ENCODE measurements around the gene SSNA1.

Gene SSNA1

GRCh38 chr9:137193771-137194170 lies 5.3 kb downstream of the SSNA1 start:
- no peaks in the 10 kb centered on the region for H3K27me3 ChIP-seq (ENCODE audit: control insufficient read depth in 3 of 3, insufficient read depth in 3 of 3, low read depth in 1 of 3, low read length in 3 of 3)
- H2BK120ac ChIP-seq (ENCODE audit: low read depth, low read length): no peak overlapping the region
- H3K23ac ChIP-seq (ENCODE audit: low read depth, low read length, poor library complexity): no peak overlapping the region
- no peak overlapping the region for H3K4me2 ChIP-seq (ENCODE audit: insufficient read depth, low read length, poor library complexity, severe bottlenecking)
- H3K27ac ChIP-seq (replicated peaks; ENCODE audit: low read length): no peak overlapping the region
- H2BK12ac ChIP-seq (ENCODE audit: low read length): no peak overlapping the region
- peaks cover 32% of the 10 kb centered on the region for H3K79me1 ChIP-seq (ENCODE audit: low read depth, low read length)
- H2BK15ac ChIP-seq (ENCODE audit: low read length): no peak overlapping the region
- no peak overlapping the region for H3K4me3 ChIP-seq (ENCODE audit: low read length in 2 of 2)
- H3K9me3 ChIP-seq (replicated peaks in 1 of 2; ENCODE audit: control insufficient read depth in 2 of 2, insufficient read depth in 1 of 2, low read depth in 1 of 2, low read length in 2 of 2): peaks cover 0 to 1% of the 10 kb centered on the region in 2 donors
- no peak overlapping the region for H3K18ac ChIP-seq (ENCODE audit: low read length)
- peaks cover 16 to 21% of the 10 kb centered on the region in 2 donors for H3K4me1 ChIP-seq (ENCODE audit: control insufficient read depth in 2 of 2, insufficient read depth in 1 of 2, low read depth in 1 of 2, low read length in 2 of 2)
- peaks cover 7 to 28% of the 10 kb centered on the region in 2 donors for H3K36me3 ChIP-seq (replicated peaks in 1 of 2; ENCODE audit: control insufficient read depth in 2 of 2, insufficient read depth in 2 of 2, low read length in 2 of 2)
- H4K91ac ChIP-seq (ENCODE audit: low read depth, low read length, poor library complexity): no peak overlapping the region
- no CpG with 5 or more reads among the region's 14 CpGs for WGBS, 2 donors (ENCODE audit: extremely low coverage in 2 of 2, insufficient read length in 2 of 2, insufficient replicate concordance in 1 of 2)
- H3K9ac ChIP-seq (ENCODE audit: low read depth, low read length, poor library complexity): peak overlapping the region; percentile 81
- no peak overlapping the region for H3K14ac ChIP-seq (ENCODE audit: low read length)
- H2AK5ac ChIP-seq (ENCODE audit: low read depth, low read length): peak overlapping the region; percentile 68
- no peak for DNase-seq (ENCODE audit: low spot score)
- peak overlapping the region; percentile 96 for H4K8ac ChIP-seq (ENCODE audit: low read depth, low read length)
- no peak overlapping the region for H3K4ac ChIP-seq (ENCODE audit: low read length)
- H2BK5ac ChIP-seq (ENCODE audit: low read length): peak overlapping the region; percentile 39
- no peak overlapping the region for H2AFZ ChIP-seq (ENCODE audit: low read length)

GRCh38 chr9:137194388-137194787 lies 5.9 kb downstream of the SSNA1 start:
- H4K91ac ChIP-seq (ENCODE audit: low read depth, low read length, poor library complexity): no peak overlapping the region
- no peak overlapping the region for H2AFZ ChIP-seq (ENCODE audit: low read length)
- H2BK120ac ChIP-seq (ENCODE audit: low read depth, low read length): peak overlapping the region; percentile 87
- H2BK15ac ChIP-seq (ENCODE audit: low read length): no peak overlapping the region
- H3K14ac ChIP-seq (ENCODE audit: low read length): peak overlapping the region; percentile 8
- H3K23ac ChIP-seq (ENCODE audit: low read depth, low read length, poor library complexity): peak overlapping the region; percentile 43
- H3K27ac ChIP-seq (replicated peaks; ENCODE audit: low read length): no peak overlapping the region
- H3K27me3 ChIP-seq (ENCODE audit: control insufficient read depth in 3 of 3, insufficient read depth in 3 of 3, low read depth in 1 of 3, low read length in 3 of 3): no peaks in the 10 kb centered on the region
- no peak overlapping the region for H3K4ac ChIP-seq (ENCODE audit: low read length)
- DNase-seq (ENCODE audit: low spot score): no peak
- no peak overlapping the region for H3K4me2 ChIP-seq (ENCODE audit: insufficient read depth, low read length, poor library complexity, severe bottlenecking)
- H3K36me3 ChIP-seq (replicated peaks in 1 of 2; ENCODE audit: control insufficient read depth in 2 of 2, insufficient read depth in 2 of 2, low read length in 2 of 2): peaks cover 7 to 28% of the 10 kb centered on the region in 2 donors
- no peak overlapping the region for H3K18ac ChIP-seq (ENCODE audit: low read length)
- no peak overlapping the region for H3K4me3 ChIP-seq (ENCODE audit: low read length in 2 of 2)
- no CpG with 5 or more reads among the region's 16 CpGs for WGBS, 2 donors (ENCODE audit: extremely low coverage in 2 of 2, insufficient read length in 2 of 2, insufficient replicate concordance in 1 of 2)
- H2AK5ac ChIP-seq (ENCODE audit: low read depth, low read length): peak overlapping the region; percentile 26
- H3K9me3 ChIP-seq (replicated peaks in 1 of 2; ENCODE audit: control insufficient read depth in 2 of 2, insufficient read depth in 1 of 2, low read depth in 1 of 2, low read length in 2 of 2): peaks cover 0 to 1% of the 10 kb centered on the region in 2 donors
- H3K9ac ChIP-seq (ENCODE audit: low read depth, low read length, poor library complexity): peak overlapping the region; percentile 44
- H3K79me1 ChIP-seq (ENCODE audit: low read depth, low read length): peaks cover 31% of the 10 kb centered on the region
- peaks cover 14 to 23% of the 10 kb centered on the region in 2 donors for H3K4me1 ChIP-seq (ENCODE audit: control insufficient read depth in 2 of 2, insufficient read depth in 1 of 2, low read depth in 1 of 2, low read length in 2 of 2)
- H4K8ac ChIP-seq (ENCODE audit: low read depth, low read length): no peak overlapping the region
- H2BK5ac ChIP-seq (ENCODE audit: low read length): peak overlapping the region; percentile 39
- H2BK12ac ChIP-seq (ENCODE audit: low read length): no peak overlapping the region

DNA sequence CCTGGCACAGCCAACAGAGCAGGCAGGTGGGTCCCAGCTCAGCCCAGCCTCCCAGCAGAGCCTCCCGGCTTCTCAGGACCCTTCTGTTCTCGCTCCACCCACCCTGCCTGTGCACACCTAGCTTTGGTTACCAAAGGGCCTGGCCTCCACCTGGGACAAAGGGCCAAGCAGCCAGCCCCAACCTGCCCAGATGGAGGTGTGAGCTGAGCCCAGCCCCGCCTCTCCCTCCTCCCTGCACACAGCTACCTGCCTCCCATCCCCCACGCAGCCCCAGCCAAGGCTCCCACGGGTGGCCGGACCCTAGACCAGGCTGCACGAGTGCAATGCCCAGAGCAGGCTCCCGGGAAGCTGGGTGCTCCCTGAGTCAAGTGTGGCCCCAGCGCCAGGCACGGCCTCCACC lies 6.4 kb downstream of the SSNA1 start:
- H3K23ac ChIP-seq (ENCODE audit: low read depth, low read length, poor library complexity): peak overlapping the region; percentile 65
- no peak overlapping the region for H3K4ac ChIP-seq (ENCODE audit: low read length)
- H3K18ac ChIP-seq (ENCODE audit: low read length): no peak overlapping the region
- no peak overlapping the region for H2AFZ ChIP-seq (ENCODE audit: low read length)
- H3K14ac ChIP-seq (ENCODE audit: low read length): no peak overlapping the region
- H3K36me3 ChIP-seq (replicated peaks in 1 of 2; ENCODE audit: control insufficient read depth in 2 of 2, insufficient read depth in 2 of 2, low read length in 2 of 2): peaks cover 7 to 25% of the 10 kb centered on the region in 2 donors
- no CpG with 5 or more reads among the region's 10 CpGs for WGBS, 2 donors (ENCODE audit: extremely low coverage in 2 of 2, insufficient read length in 2 of 2, insufficient replicate concordance in 1 of 2)
- H2BK120ac ChIP-seq (ENCODE audit: low read depth, low read length): peak overlapping the region; percentile 87
- peaks cover 0 to 1% of the 10 kb centered on the region in 2 donors for H3K9me3 ChIP-seq (replicated peaks in 1 of 2; ENCODE audit: control insufficient read depth in 2 of 2, insufficient read depth in 1 of 2, low read depth in 1 of 2, low read length in 2 of 2)
- no peak overlapping the region for H4K8ac ChIP-seq (ENCODE audit: low read depth, low read length)
- peaks cover 15 to 21% of the 10 kb centered on the region in 2 donors for H3K4me1 ChIP-seq (ENCODE audit: control insufficient read depth in 2 of 2, insufficient read depth in 1 of 2, low read depth in 1 of 2, low read length in 2 of 2)
- H3K9ac ChIP-seq (ENCODE audit: low read depth, low read length, poor library complexity): peak overlapping the region; percentile 44
- no peak overlapping the region for H3K4me2 ChIP-seq (ENCODE audit: insufficient read depth, low read length, poor library complexity, severe bottlenecking)
- peaks cover 31% of the 10 kb centered on the region for H3K79me1 ChIP-seq (ENCODE audit: low read depth, low read length)
- peak overlapping the region; percentile 21 for H2AK5ac ChIP-seq (ENCODE audit: low read depth, low read length)
- no peak overlapping the region for H2BK5ac ChIP-seq (ENCODE audit: low read length)
- H3K4me3 ChIP-seq (ENCODE audit: low read length in 2 of 2): no peak overlapping the region
- no peak overlapping the region for H4K91ac ChIP-seq (ENCODE audit: low read depth, low read length, poor library complexity)
- H2BK15ac ChIP-seq (ENCODE audit: low read length): no peak overlapping the region
- H3K27me3 ChIP-seq (ENCODE audit: control insufficient read depth in 3 of 3, insufficient read depth in 3 of 3, low read depth in 1 of 3, low read length in 3 of 3): no peaks in the 10 kb centered on the region
- no peak overlapping the region for H2BK12ac ChIP-seq (ENCODE audit: low read length)
- H3K27ac ChIP-seq (replicated peaks; ENCODE audit: low read length): no peak overlapping the region
- no peak for DNase-seq (ENCODE audit: low spot score)

DNA sequence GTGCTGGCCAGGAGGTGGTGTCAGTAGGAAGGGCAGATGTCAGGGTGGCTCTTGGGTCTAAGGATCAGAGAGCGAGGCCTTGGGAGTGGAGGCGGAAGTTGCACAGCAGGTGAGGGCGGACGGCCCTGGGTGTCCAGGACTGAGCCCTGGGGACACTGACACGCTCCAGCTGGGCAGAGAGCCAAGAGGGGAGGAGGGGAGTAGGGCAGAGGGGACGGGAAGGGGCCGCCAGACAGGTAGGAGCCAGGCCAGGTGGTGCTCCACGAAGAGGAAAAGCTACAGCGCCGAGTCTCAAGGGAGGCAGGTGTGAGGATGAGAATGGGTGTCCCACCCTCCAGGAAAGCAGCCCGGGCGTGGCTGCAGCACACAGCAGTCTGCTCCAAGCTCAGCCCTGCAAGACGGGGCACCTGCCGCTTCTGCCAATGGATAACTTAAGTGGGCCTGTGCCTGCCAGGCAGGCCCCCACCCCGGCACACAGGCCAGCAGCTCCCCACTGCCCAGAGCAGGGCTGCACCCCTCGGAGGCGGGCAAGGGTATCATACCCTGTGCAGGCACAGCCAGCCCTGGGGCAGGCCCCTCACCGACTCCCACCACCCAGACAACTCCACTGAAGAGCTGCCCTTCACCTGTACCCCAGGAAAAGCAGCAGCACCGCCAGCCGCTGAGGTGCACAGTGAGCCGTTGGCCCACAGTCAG lies 7.2 kb downstream of the SSNA1 start:
- H3K9me3 ChIP-seq (replicated peaks in 1 of 2; ENCODE audit: control insufficient read depth in 2 of 2, insufficient read depth in 1 of 2, low read depth in 1 of 2, low read length in 2 of 2): peaks cover 0 to 1% of the 10 kb centered on the region in 2 donors
- peaks cover 31% of the 10 kb centered on the region for H3K79me1 ChIP-seq (ENCODE audit: low read depth, low read length)
- no peak overlapping the region for H2AFZ ChIP-seq (ENCODE audit: low read length)
- H3K4ac ChIP-seq (ENCODE audit: low read length): no peak overlapping the region
- DNase-seq (ENCODE audit: low spot score): no peak
- no peak overlapping the region for H3K4me3 ChIP-seq (ENCODE audit: low read length in 2 of 2)
- H2BK5ac ChIP-seq (ENCODE audit: low read length): peak overlapping the region; percentile 48
- H2BK120ac ChIP-seq (ENCODE audit: low read depth, low read length): no peak overlapping the region
- no peak overlapping the region for H3K18ac ChIP-seq (ENCODE audit: low read length)
- WGBS, 2 donors (ENCODE audit: extremely low coverage in 2 of 2, insufficient read length in 2 of 2, insufficient replicate concordance in 1 of 2): no CpG with 5 or more reads among the region's 21 CpGs
- no peak overlapping the region for H4K91ac ChIP-seq (ENCODE audit: low read depth, low read length, poor library complexity)
- peaks cover 2 to 18% of the 10 kb centered on the region in 2 donors for H3K36me3 ChIP-seq (replicated peaks in 1 of 2; ENCODE audit: control insufficient read depth in 2 of 2, insufficient read depth in 2 of 2, low read length in 2 of 2)
- no peaks in the 10 kb centered on the region for H3K27me3 ChIP-seq (ENCODE audit: control insufficient read depth in 3 of 3, insufficient read depth in 3 of 3, low read depth in 1 of 3, low read length in 3 of 3)
- no peak overlapping the region for H3K27ac ChIP-seq (replicated peaks; ENCODE audit: low read length)
- no peak overlapping the region for H3K14ac ChIP-seq (ENCODE audit: low read length)
- peak overlapping the region; percentile 17 for H4K8ac ChIP-seq (ENCODE audit: low read depth, low read length)
- peaks cover 15 to 19% of the 10 kb centered on the region in 2 donors for H3K4me1 ChIP-seq (ENCODE audit: control insufficient read depth in 2 of 2, insufficient read depth in 1 of 2, low read depth in 1 of 2, low read length in 2 of 2)
- no peak overlapping the region for H3K4me2 ChIP-seq (ENCODE audit: insufficient read depth, low read length, poor library complexity, severe bottlenecking)
- H3K23ac ChIP-seq (ENCODE audit: low read depth, low read length, poor library complexity): peak overlapping the region; percentile 73
- no peak overlapping the region for H2BK12ac ChIP-seq (ENCODE audit: low read length)
- H3K9ac ChIP-seq (ENCODE audit: low read depth, low read length, poor library complexity): no peak overlapping the region
- H2AK5ac ChIP-seq (ENCODE audit: low read depth, low read length): no peak overlapping the region
- H2BK15ac ChIP-seq (ENCODE audit: low read length): peak overlapping the region; percentile 21
